Thymus (tissue), 11 donors: ENCODE results near the gene TM4SF4. TPM values are rescaled to one million over a fixed set of nuclear protein-coding genes. Genes with fewer than 3 reads are reported as not detected.

Source experiments
- DNase-seq, 9 donors: peaks; one replicate each; pipeline ENCODE4 v3.0.0-alpha.2; 2013; ENCODE audit warnings: low spot score in 9 of 9, low read depth in 6 of 9, missing footprints in 1 of 9
- H3K27ac ChIP-seq, 2 donors: one replicate each; pipeline ENCODE4 v1.5.1; 2013; ENCODE audit warnings: control low read depth in 1 of 2, low read depth in 1 of 2, low read length in 1 of 2, mild to moderate bottlenecking in 1 of 2, moderate library complexity in 1 of 2
- H3K27me3 ChIP-seq, 2 donors: one replicate each; pipeline ENCODE4 v1.5.1; 2013; ENCODE audit warnings: low read length in 1 of 2; ENCODE audit not compliant: control insufficient read depth in 2 of 2, insufficient read depth in 1 of 2
- H3K36me3 ChIP-seq, 2 donors: one replicate each; pipeline ENCODE4 v1.5.1; 2013; ENCODE audit warnings: low read length in 1 of 2, mild to moderate bottlenecking in 1 of 2, moderate library complexity in 1 of 2; ENCODE audit not compliant: control insufficient read depth in 2 of 2, insufficient read depth in 2 of 2
- H3K4me1 ChIP-seq, 2 donors: one replicate each; pipeline ENCODE4 v1.5.1; 2013; ENCODE audit warnings: low read length in 2 of 2; ENCODE audit not compliant: control insufficient read depth in 2 of 2, insufficient read depth in 2 of 2
- H3K4me3 ChIP-seq, 2 donors: one replicate each; pipeline ENCODE4 v1.5.1; 2013; ENCODE audit warnings: low read length in 2 of 2, control low read depth in 1 of 2, mild to moderate bottlenecking in 1 of 2
- H3K9me3 ChIP-seq, 2 donors: one replicate each; pipeline ENCODE4 v1.5.1; 2013; ENCODE audit warnings: low read length in 1 of 2, mild to moderate bottlenecking in 1 of 2; ENCODE audit not compliant: control insufficient read depth in 2 of 2, insufficient read depth in 1 of 2
- WGBS: extraction: QIAGEN DNeasy Blood & Tissue Kit; methylation state at CpG from one replicate; pipeline ENCODE4 v1.1.7; 2013; 5-methylcytosine and 5-hydroxymethylcytosine counted together
- polyA plus RNA-seq: library from polyadenylated mRNA; stranded (reverse); fragments of 200-250 nt; gene quantifications from one replicate; pipeline ENCODE4 v1.2.3, GENCODE V29; 2013
- total RNA-seq: library from RNA; stranded (reverse); fragments of 120-200 nt; gene quantifications from one replicate; pipeline ENCODE4 v1.2.4, GENCODE V29; 2013
- donor health status: healthy.

The TM4SF4 gene
- total and polyA plus RNA-seq, 2 donors = 0.07 to 0.09 TPM

- 88% methylated on average over 6 of the region's 6 CpGs for WGBS
- Histone ChIP-seq H3K36me3 (no peaks in the 10 kb centered on the region), H3K9me3 (no peaks in the 10 kb centered on the region), H3K27me3 (no peaks in the 10 kb centered on the region), H3K4me1 (no peaks in the 10 kb centered on the region), H3K4me3 (no peak overlapping the region), H3K27ac (no peak overlapping the region)
- peak in 3 of 9 donors; percentile 7 to 30 (median 24) for DNase-seq
Measured at GRCh38 chr3:149487598-149488197, 13.2 kb downstream of the TM4SF4 start.

GRCh38 chr3:149489060-149489690, 14.7 kb downstream of the TM4SF4 start:
- Histone ChIP-seq H3K36me3 (no peaks in the 10 kb centered on the region), H3K27me3 (no peaks in the 10 kb centered on the region), H3K9me3 (no peaks in the 10 kb centered on the region), H3K4me1 (no peaks in the 10 kb centered on the region), H3K27ac (no peak overlapping the region), H3K4me3 (no peak overlapping the region)
- WGBS = 82% methylated on average over 6 of the region's 6 CpGs
- DNase-seq = no peak

GRCh38 chr3:149490260-149490971, 15.9 kb downstream of the TM4SF4 start:
- Histone ChIP-seq H3K4me3 (no peak overlapping the region), H3K36me3 (no peaks in the 10 kb centered on the region), H3K27me3 (no peaks in the 10 kb centered on the region), H3K4me1 (no peaks in the 10 kb centered on the region), H3K27ac (no peak overlapping the region), H3K9me3 (no peaks in the 10 kb centered on the region)
- DNase-seq = no peak

GRCh38 chr3:149493315-149494021, 19.0 kb downstream of the TM4SF4 start:
- DNase-seq = no peak
- H3K27ac ChIP-seq = no peak overlapping the region
- 95% methylated on average over 8 of the region's 8 CpGs for WGBS
- no peak overlapping the region for H3K4me3 ChIP-seq
- no peaks in the 10 kb centered on the region for H3K27me3 ChIP-seq
- no peaks in the 10 kb centered on the region for H3K36me3 ChIP-seq
- H3K9me3 ChIP-seq = no peaks in the 10 kb centered on the region
- no peaks in the 10 kb centered on the region for H3K4me1 ChIP-seq

- peak in 6 of 9 donors; percentile 15 to 55 (median 19) for DNase-seq
- no peak overlapping the region for H3K27ac ChIP-seq
- no peak overlapping the region for H3K4me3 ChIP-seq
- 51% methylated on average over 11 of the region's 11 CpGs for WGBS
- no peaks in the 10 kb centered on the region for H3K36me3 ChIP-seq
- no peaks in the 10 kb centered on the region for H3K27me3 ChIP-seq
- H3K4me1 ChIP-seq = no peaks in the 10 kb centered on the region
- no peaks in the 10 kb centered on the region for H3K9me3 ChIP-seq
Measured at GRCh38 chr3:149494022-149494758, 19.7 kb downstream of the TM4SF4 start.

GRCh38 chr3:149494759-149495580, 20.5 kb downstream of the TM4SF4 start:
- DNase-seq = no peak
- Histone ChIP-seq H3K4me3 (no peak overlapping the region), H3K9me3 (no peaks in the 10 kb centered on the region), H3K36me3 (no peaks in the 10 kb centered on the region), H3K27ac (no peak overlapping the region), H3K27me3 (no peaks in the 10 kb centered on the region), H3K4me1 (no peaks in the 10 kb centered on the region)
- 97% methylated on average over 6 of the region's 6 CpGs for WGBS

- 97% methylated on average over 6 of the region's 6 CpGs for WGBS
- Histone ChIP-seq H3K27me3 (no peaks in the 10 kb centered on the region), H3K9me3 (no peaks in the 10 kb centered on the region), H3K27ac (no peak overlapping the region), H3K4me3 (no peak overlapping the region), H3K4me1 (no peaks in the 10 kb centered on the region), H3K36me3 (no peaks in the 10 kb centered on the region)
- no peak for DNase-seq
Measured at GRCh38 chr3:149495581-149496125, 21.2 kb downstream of the TM4SF4 start.

- no peak overlapping the region for H3K27ac ChIP-seq
- H3K9me3 ChIP-seq = no peaks in the 10 kb centered on the region
- no peak overlapping the region for H3K4me3 ChIP-seq
- no peaks in the 10 kb centered on the region for H3K36me3 ChIP-seq
- H3K27me3 ChIP-seq = no peaks in the 10 kb centered on the region
- no peaks in the 10 kb centered on the region for H3K4me1 ChIP-seq
- DNase-seq = no peak
- 96% methylated on average over 4 of the region's 4 CpGs for WGBS
Measured at GRCh38 chr3:149496891-149497290, 22.4 kb downstream of the TM4SF4 start.
